ENCODE results near the gene CDC42EP3.

Gene CDC42EP3

GRCh38 chr2:37656512-37657423 lies 14.7 kb downstream of the CDC42EP3 start:
- peak in 2 of 5 experiments; percentile 34 to 39 for DNase-seq

DNA sequence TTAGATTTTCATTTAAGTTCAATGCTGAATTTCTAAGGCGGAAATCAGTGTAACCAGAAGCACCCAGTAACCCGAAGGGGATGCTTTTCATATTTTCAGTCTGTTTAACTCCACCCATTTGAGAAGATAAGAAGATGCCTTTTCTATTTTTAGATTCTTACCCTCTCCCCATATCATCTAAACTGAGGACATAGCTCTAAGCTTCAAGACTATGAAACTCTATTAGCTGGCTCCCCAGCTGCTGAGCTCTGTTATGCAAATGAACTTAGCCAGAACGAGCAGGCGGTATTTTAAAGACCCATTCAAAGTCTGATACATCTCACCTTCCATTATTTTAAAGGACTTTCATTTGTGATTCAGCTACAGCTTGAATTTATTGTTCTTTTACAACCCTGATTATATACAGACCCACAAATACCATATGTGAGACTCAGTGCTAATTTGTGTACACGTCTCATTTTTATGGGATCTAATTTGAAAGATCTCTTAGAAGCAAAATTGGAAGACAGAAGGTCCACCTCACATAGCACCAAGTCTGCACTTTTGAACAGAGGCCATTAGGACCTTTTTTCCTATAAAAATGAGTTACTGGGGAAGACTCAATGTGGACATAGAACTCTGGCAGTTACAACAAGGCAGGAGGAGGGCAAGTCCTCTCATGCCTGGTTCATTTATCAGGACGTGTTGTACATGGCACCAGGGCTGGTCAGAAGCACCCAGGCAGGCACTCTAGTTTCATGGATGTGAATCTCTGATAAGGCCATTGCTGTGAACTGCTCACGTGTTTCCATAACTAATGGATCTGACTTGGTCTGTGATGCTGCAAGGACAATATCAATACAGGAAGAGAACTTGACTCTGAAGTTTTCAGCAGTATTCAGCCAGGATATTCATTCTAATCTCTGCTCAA lies 16.3 kb downstream of the CDC42EP3 start:
- DNase-seq: peak in 1 of 5 experiments; percentile 69

DNA sequence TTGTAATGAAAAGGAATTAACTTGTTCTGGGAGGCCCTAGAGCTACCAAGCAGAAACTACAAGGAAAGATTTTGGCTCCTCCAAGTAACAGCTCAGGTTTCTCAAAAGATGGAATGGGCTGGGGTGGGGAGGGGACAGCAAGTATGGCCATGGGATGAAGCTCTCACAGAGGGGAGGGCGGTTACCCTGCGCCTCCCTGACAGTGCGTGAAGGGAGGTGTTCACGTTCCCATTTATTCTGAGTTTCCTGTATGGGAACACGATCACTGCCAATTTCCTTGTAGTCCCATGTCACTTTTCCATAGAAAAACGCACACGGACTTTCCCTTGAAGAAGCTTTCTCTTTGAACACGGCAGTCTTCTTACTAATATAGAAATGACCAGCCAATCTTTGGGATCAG lies 17.0 kb downstream of the CDC42EP3 start:
- DNase-seq: no peak

- peak in 2 of 5 experiments; percentile 28 to 40 for DNase-seq
These were observed 17.6 kb downstream of the CDC42EP3 start for GRCh38 chr2:37653805-37654378.

DNA sequence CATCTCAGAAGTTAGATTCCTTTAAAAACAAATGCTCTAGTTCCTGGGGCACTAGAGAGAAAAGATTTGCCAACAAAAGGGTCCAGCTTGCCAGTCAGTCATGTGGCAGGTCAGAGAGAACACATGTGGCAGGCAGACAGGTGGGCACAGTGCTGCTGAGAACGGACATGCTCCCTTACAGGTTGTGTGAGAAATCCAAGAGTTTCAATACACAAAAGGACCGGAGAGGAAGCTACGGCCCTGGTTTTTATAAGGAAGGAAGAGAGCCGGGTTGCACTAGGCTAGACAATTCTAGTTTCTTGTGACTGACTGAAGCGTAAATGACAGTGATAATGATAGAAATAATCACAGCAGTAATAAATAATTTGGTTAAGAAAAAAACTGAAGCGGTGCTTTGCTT lies 18.3 kb downstream of the CDC42EP3 start:
- no peak for DNase-seq

DNA sequence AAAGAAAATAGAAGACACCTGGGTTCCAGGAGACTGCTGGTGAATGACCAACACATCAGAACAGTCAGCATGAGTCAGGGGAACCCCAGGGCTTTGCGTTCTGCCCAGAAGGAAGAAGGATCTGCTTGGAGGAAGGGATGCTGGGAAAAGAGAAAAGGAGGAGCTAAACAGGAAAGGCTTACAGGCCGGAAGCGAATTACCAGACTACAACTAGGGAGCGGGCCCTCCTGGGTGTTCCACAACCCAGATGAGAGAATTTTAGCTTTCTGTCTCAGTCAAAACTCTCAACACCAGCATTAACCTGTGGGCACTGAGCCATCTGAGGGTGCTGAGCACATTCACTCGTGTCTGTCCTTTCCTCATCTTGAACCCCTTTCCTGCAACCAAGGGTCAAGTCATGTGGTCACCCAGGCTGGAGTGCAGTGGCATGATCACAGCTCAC lies 19.2 kb downstream of the CDC42EP3 start:
- no peak for DNase-seq

GRCh38 chr2:37650548-37651093 lies 20.8 kb downstream of the CDC42EP3 start:
- DNase-seq: no peak

- no peak for DNase-seq
These were observed 21.9 kb downstream of the CDC42EP3 start for GRCh38 chr2:37649518-37649917.

DNA sequence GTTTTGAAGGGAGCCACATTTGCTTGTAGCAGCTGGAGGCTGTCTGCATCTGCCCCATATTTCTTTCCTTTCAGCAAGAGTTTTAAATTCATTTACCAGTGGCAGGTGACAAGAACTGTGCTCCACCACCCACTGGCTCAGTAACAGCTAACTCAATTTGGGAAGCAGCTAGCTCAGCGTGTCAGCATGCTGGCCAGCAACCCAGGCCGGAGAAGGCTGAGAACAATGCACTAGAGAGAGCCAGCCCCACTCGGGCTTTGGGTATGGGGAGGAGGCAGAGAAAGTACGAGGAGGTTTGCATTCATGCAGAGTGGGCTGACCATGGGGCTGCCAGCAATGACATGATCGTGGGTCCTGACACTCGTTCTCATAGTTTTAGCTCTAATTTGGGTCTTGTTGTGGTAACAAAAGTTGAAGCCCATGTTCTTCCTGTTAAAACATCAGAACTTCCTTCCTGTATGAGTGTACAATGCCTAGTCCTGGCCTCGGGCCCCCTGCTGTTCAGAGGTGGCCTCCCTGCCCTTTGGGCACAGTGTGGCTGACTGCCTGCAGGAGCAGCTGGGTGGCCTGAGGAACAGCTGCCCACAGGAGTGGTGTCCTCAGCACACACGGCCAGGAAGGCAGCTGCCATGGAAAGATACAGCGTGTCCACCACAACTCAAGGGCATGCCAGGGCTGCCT lies 23.0 kb downstream of the CDC42EP3 start:
- DNase-seq: peak in 2 of 5 experiments; percentile 57 to 64

- no peak for DNase-seq
These were observed 23.5 kb downstream of the CDC42EP3 start for GRCh38 chr2:37647971-37648330.

DNA sequence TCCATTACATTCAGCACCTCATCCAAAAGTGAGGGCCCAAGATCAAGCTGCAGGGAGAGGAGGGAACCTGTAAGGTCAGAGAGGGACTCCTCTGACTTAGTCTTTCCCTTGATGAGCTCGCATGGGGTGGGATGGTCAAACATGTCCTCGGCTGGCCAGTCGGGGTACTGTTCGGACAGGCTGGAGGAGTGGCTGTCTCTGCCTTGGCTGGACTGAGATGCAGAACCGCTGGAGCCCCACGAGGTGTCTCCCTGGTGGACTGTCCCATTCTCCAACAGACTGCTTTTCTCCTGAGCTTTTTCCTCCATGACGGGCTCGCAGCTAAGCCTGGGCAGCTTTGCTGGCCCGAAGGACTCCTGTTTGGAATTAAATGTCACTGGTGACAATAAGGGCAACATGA lies 25.6 kb downstream of the CDC42EP3 start:
- no peak for DNase-seq

DNA sequence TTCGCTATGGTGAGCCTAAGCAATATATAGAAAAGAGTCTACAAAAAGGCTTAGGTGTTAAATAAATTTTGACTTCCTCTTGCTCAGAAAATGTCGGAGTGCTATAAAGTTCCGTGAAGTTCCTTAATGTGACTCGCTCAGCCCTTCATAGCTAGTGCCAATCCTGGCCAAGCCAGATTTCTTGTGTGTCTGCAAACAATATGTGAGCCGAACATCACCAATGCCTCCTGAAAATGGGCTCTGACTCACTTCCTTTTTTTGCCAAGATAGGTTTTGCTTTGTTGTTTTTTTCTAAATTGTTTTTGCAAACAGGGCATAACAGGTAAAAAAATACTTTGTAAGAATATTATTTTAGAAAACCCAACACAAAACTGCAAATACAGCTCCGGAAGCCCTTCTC lies 26.1 kb downstream of the CDC42EP3 start:
- DNase-seq: peak in 2 of 5 experiments; percentile 26 to 44

- DNase-seq: no peak
These were observed 27.3 kb downstream of the CDC42EP3 start for GRCh38 chr2:37644191-37644590.

GRCh38 chr2:37643730-37644078 lies 27.7 kb downstream of the CDC42EP3 start:
- no peak for DNase-seq

GRCh38 chr2:37642907-37643729 lies 28.3 kb downstream of the CDC42EP3 start:
- DNase-seq: no peak

- DNase-seq: no peak
These were observed 29.8 kb downstream of the CDC42EP3 start for GRCh38 chr2:37641582-37642171.

DNA sequence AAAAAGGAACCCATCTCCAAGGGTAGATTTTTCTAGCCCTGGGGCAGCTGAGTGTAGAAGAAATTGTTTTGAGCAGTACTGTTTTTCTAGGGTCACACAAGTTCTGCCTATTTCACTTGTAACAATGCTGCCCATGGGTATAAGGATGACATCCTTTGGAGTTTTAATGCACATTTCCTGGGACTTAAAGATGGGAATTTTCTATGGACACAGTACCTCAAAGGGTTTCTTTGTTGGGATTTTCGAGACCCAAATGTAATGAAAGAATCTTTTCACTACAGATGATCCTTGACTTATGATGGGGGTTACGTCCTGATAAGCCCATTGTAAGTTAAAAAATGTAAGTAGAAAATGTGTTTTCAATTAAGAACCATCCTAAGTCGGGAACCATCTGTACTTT lies 31.8 kb downstream of the CDC42EP3 start:
- no peak for DNase-seq

DNA sequence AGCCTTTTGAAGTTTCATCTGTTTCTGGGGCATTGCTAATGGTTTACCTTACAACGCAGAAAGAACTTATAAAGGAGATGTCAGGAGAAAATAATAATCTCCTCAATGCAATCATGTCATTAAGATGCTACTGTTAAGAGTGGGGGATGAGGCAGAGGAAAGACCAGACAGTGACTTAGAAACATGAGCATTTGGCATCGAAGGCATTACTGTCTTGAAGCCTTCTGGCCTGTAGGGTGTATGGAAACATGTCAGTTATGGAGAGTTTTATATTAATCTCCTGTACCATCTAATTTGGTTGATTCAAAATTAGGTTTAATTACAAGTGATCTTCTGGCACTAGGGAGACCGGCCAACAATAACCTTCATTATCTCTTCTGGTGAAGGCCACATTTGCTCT lies 32.5 kb downstream of the CDC42EP3 start:
- no peak for DNase-seq

DNA sequence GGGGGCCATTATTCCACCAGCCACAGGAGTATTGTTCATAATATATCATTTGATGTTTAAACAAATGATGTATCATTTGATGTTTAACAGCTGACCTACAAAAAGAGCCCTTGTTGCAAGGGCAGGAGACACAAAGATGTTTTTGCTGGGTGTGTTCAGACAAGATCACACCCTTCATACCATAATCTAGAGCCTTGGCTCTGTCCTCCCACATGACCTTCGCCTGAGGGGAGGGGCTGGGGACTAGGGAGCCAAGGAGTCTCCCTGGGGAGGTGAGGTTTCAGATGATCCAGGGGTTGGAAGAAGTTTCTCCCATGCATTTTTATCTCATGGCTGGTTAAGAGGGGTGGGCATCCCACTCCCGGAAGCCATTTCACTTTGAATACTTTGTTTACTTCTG lies 33.5 kb downstream of the CDC42EP3 start:
- DNase-seq: no peak

DNA sequence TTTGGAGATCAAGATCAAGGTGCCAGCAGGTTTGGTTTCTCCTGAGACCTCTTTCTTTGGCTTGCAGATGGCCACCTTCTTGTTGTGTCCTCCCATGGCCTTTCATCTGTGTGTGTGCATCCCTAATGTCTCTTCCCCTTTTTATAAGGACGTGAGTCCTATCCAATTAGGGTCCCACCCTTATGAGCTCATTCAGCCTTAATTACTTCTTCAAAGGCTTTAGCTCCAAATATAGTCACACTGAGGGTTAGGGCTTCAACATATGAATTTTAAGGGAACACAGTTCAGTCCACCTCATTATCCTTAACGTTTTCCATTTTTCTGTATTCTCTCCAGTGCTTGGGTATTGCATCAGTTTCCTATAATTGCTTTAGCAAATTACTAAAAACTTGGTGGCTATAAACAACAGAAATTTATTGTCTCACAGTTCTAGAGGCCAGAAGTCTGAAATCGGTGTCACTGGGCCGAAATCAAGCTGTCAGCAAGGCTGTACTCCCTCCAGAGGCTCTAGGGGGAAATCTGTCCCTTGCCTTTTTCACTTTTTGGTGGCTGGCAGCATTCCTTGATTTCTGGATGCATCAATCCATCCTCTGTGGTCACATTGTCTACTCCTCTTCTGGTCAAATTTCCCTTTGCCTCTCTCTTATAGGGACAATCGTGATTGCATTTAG lies 34.1 kb downstream of the CDC42EP3 start:
- DNase-seq: no peak

All from T-helper 2 cell (primary cell).